Measurements from ENCODE around the gene CALY. TPM values are rescaled to one million over a fixed set of nuclear protein-coding genes. Genes with fewer than 3 reads are reported as not detected.

CALY gene
- total RNA-seq, 2 experiments from 2014 or later: not detected

DNA sequence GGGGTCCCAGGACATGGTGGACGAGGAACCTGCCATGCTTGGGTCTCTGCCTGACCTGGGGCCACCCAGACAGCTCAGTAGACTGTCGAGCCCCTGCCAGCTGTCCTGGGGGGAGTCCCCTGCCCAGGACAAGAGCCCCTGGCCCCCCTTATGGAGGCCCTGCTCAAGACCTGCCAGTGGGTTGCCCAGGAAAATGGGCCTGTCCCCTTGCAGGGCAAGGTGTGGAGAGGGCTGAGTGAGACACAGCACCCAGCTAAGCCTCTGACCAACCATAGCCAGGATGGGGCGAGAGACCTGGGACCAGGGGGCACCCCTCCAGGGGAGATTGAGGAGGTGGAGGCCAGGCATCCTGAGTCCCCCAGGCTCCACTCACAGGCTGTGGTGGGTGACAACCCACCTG is 19.3 kb upstream of the CALY start:
- POLR2A ChIA-PET: interaction anchor here (0.6 kb wide), 1 partner anchor 26 kb away, joined by 3 read pairs; no protein-coding TSS in a partner anchor
- CTCF ChIA-PET: interaction anchor here (1.7 to 2.0 kb wide), 2 partner anchors 20 to 27 kb away, joined by 4 to 5 read pairs; partner anchors contain the start of gene CALY

DNA sequence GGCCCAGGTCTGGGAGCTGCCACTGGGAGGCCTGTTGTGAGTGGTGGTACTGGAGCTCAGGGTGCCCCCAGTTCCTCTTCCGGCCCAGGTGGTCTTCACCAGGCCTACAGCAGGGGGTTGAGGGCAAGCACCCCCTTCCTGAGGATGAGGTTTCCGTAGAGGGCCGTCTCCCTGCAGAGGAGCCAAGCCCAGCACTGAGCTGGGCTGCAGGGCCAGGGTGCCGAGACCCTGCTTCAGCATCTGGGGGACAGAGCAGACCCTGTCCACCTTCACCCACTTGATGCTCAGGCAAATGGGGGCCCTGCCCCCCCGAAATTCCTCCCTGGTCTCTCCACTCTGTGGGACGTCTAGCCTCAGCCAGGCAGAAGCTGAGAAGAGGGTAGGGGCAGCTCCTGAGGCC is 18.6 kb upstream of the CALY start:
- CTCF ChIA-PET: interaction anchor here (1.7 to 2.0 kb wide), 2 partner anchors 19 to 26 kb away, joined by 4 to 5 read pairs; partner anchors contain the start of gene CALY
- POLR2A ChIA-PET: no interaction called here

- CTCF ChIA-PET: interaction anchor here (2.0 kb wide), 1 partner anchor 19 kb away, joined by 4 read pairs; the partner anchor contains the start of gene CALY
- POLR2A ChIA-PET: no interaction called here
These were observed 18.1 kb upstream of the CALY start for GRCh38 chr10:133354672-133355240.

- POLR2A ChIA-PET: no interaction called here
- CTCF ChIA-PET: interaction anchor here (1.2 to 1.6 kb wide), 2 partner anchors 24 to 83 kb away, joined by 3 to 4 read pairs; no protein-coding TSS in a partner anchor
These were observed 17.4 kb upstream of the CALY start for GRCh38 chr10:133353988-133354605.

- POLR2A ChIA-PET: no interaction called here
- CTCF ChIA-PET: interaction anchor here (1.2 to 1.6 kb wide), 2 partner anchors 24 to 84 kb away, joined by 3 to 4 read pairs; no protein-coding TSS in a partner anchor
These were observed 16.7 kb upstream of the CALY start for GRCh38 chr10:133353202-133353959.

- ChIA-PET CTCF (interaction anchor here (0.6 kb wide), 1 partner anchor 314 kb away, joined by 3 read pairs; no protein-coding TSS in a partner anchor), POLR2A (interaction anchor here (0.5 to 0.6 kb wide), 2 partner anchors 16 to 59 kb away, joined by 3 to 5 read pairs; no protein-coding TSS in a partner anchor)
These were observed 15.0 kb upstream of the CALY start for GRCh38 chr10:133351408-133352318.

DNA sequence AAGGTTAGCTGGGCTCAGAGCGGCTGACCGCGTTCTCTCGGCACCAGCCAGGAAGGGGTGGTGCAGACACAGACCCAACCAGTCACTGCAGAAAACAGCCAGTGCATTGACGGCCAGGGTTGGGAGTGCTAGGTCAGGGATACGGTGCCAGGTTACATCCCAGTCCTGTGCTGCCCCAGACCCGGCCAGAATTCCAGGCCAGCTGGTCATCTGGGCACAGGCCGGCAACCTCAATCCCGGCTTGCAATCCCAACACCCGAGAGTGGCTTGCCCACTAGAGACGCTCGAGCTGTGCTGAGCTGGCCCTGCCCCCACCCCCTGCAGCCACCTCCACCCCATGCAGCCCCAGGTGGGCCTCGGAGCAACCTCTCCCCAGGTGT is 14.2 kb upstream of the CALY start:
- CTCF ChIA-PET: no interaction called here

GRCh38 chr10:133350283-133350949 is 13.7 kb upstream of the CALY start:
- POLR2A ChIA-PET: no interaction called here
- CTCF ChIA-PET: no interaction called here

More for the DNA sequence above, 14.2 kb upstream of the CALY start:
- POLR2A ChIA-PET: no interaction called here

DNA sequence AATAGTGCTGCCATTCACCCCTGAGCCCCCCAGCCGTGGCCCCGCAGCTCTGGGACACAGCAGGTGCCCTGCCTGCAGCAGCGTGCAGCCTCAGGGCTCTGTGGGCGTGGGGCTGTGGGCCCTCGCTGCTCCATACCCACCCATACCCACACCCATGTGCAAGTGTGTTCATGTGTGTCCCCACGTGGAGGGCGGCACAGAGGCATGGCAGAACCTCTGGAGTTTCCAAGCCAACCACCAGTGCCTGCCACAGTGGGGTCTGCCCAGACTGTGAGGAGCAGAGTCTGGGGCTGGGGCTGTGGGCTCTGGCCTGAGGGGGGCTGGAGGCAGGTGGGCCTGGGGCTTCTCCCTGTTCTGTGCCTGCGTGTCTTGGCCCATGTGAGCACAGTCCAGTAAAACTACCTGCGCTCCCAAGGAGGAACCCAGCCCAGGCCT is 12.9 kb upstream of the CALY start:
- ChIA-PET POLR2A (no interaction called here), CTCF (no interaction called here)

GRCh38 chr10:133349160-133349568 is 12.5 kb upstream of the CALY start:
- POLR2A ChIA-PET: no interaction called here

DNA sequence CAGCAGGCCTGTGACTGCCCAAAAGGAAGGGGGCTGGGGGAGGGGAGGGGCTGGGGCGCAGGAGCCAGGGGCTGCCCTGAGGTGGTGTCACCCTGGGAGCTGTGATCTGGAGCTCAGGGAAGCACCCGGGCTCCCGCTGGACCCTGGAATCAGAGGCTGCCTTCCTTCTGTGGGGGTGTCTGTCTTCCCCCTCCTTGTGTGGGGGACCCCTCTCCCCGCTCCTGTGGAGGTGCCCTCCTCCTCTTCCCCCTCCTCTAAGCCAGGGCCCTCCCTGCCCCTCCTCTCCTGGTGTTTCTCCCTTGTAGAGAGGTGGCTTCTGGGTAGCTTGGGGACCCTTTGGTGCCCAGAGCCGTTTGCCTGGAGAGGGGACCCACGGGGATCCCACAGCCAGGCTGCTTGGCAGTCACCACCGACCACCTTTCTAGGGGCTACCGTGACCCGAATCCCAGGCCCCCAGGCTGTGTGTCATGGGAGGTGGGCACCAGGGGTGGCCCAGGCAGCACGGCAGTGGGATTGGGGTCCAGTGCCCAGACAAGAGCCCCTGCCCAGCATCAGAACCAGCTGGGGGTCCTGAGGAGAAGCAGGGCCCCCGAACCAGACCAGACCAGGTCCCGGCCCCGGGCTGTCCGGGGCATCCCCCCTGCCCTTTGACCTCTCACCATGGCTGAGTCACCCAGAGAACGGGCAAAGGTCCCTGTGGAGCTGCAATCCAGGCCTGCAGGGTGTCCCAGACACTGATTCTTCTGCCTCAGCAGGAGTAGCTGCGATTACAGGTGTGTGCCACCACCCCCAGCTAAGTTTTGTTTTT is 11.2 kb upstream of the CALY start:
- CTCF ChIA-PET: interaction anchor here (1.9 kb wide), 1 partner anchor 18 kb away, joined by 10 read pairs; no protein-coding TSS in a partner anchor
- POLR2A ChIA-PET: no interaction called here

More at GRCh38 chr10:133349160-133349568, 12.5 kb upstream of the CALY start:
- CTCF ChIA-PET: no interaction called here

DNA sequence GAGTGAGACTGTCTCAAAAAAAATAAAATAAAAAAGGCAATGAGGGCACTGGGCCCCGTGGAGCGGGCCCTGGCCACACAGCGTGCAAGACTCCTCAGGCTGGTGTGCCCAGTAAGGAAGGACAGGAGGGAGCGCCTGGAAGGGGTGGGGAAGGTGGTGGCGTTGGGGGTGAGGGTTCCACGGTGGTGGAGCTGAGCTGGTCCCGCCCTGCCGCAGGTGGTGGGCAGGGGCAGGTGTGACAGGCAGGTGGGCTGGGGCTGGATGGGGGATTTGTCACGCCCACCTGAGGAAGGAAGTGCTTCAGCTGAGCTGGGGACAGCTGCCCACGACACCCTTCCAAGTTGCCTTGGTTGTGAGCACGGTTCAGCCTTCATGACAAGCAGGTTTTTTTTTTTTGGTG is 9.7 kb upstream of the CALY start:
- POLR2A ChIA-PET: no interaction called here
- CTCF ChIA-PET: no interaction called here

DNA sequence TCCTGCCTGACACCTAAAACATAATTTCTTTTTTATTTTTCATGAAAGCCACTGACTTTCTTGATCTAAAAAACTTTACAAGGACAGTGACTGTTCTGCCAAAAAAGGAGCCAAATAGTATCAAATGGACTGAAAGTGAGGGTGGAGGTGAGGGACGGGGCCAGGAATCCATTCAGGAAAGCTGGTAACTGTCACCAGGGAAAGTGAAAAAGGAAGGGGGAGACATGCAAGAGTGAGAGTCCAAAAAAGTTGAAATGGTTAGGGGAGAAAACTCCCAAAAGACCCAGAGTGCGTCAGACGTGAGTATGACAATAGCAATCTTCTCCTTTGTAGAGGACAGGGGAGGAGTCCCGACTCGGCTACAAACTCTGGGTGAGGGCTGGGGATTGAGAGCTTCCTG is 7.5 kb upstream of the CALY start:
- ChIA-PET CTCF (interaction anchor here (0.9 to 1.1 kb wide), 2 partner anchors 12 to 14 kb away, joined by 3 to 4 read pairs; no protein-coding TSS in a partner anchor), POLR2A (no interaction called here)

GRCh38 chr10:133343558-133343957 is 6.9 kb upstream of the CALY start:
- ChIA-PET CTCF (interaction anchor here (1.1 kb wide), 1 partner anchor 11 kb away, joined by 3 read pairs; no protein-coding TSS in a partner anchor), POLR2A (interaction anchor here (0.7 kb wide), 1 partner anchor 47 kb away, joined by 4 read pairs; no protein-coding TSS in a partner anchor)

GRCh38 chr10:133342942-133343341 is 6.2 kb upstream of the CALY start:
- POLR2A ChIA-PET: no interaction called here

GRCh38 chr10:133341983-133342382 is 5.3 kb upstream of the CALY start:
- ChIA-PET CTCF (interaction anchor here (0.7 to 2.1 kb wide), 2 partner anchors 12 to 16 kb away, joined by 4 to 7 read pairs; partner anchors contain the start of gene FUOM), POLR2A (no interaction called here)

More at GRCh38 chr10:133342942-133343341, 6.2 kb upstream of the CALY start:
- CTCF ChIA-PET: no interaction called here

- POLR2A ChIA-PET: no interaction called here
- CTCF ChIA-PET: interaction anchor here (2.1 kb wide), 1 partner anchor 10 kb away, joined by 7 read pairs; no protein-coding TSS in a partner anchor
These were observed 3.1 kb upstream of the CALY start for GRCh38 chr10:133339708-133340380.
